Measurements from ENCODE around the gene POLE.

Gene POLE

GRCh38 chr12:132648616-132649225 is 38.4 kb downstream of the POLE start:
- no peak for DNase-seq

- DNase-seq, result no peak
Observed at GRCh38 chr12:132647858-132648257, 39.3 kb downstream of the POLE start.

- no peak for DNase-seq
Observed at GRCh38 chr12:132646850-132647249, 40.3 kb downstream of the POLE start.

- DNase-seq, result no peak
Observed at GRCh38 chr12:132642846-132643835, 44.0 kb downstream of the POLE start.

- DNase-seq, result no peak
Observed at GRCh38 chr12:132641811-132642650, 45.1 kb downstream of the POLE start.

- peak; percentile 83 for DNase-seq
Observed at GRCh38 chr12:132640936-132641335, 46.2 kb downstream of the POLE start.

- DNase-seq, result peak; percentile 17
Observed at GRCh38 chr12:132639956-132640520, 47.1 kb downstream of the POLE start.

- DNase-seq, result peak; percentile 53
Observed at GRCh38 chr12:132638541-132639408, 48.4 kb downstream of the POLE start.

- DNase-seq, result no peak
Observed at GRCh38 chr12:132637811-132638210, 49.3 kb downstream of the POLE start.

- DNase-seq, result no peak
Observed at GRCh38 chr12:132635076-132635955, 51.8 kb downstream of the POLE start.

GRCh38 chr12:132634411-132634990 is 52.6 kb downstream of the POLE start:
- DNase-seq, result no peak

GRCh38 chr12:132633901-132634300 is 53.2 kb downstream of the POLE start:
- DNase-seq, result no peak

GRCh38 chr12:132633398-132633797 is 53.7 kb downstream of the POLE start:
- no peak for DNase-seq

GRCh38 chr12:132632521-132633228 is 54.5 kb downstream of the POLE start:
- no peak for DNase-seq

GRCh38 chr12:132631666-132632065 is 55.5 kb downstream of the POLE start:
- no peak for DNase-seq

GRCh38 chr12:132630672-132631071 is 56.5 kb downstream of the POLE start:
- no peak for DNase-seq

- DNase-seq, result no peak
Observed at GRCh38 chr12:132629330-132629729, 57.8 kb downstream of the POLE start.

GRCh38 chr12:132625731-132626430 is 61.3 kb downstream of the POLE start:
- no peak for DNase-seq
